ENCODE data around the gene FBXW9. TPM values are rescaled to one million over a fixed set of nuclear protein-coding genes. Genes with fewer than 3 reads are reported as not detected.

Gene FBXW9
- total RNA-seq, 1 experiment from 2014 or later, result 12.4 TPM

- intact Hi-C loops (cut with micrococcal nuclease; ENCODE audit: unreplicated experiment), result no loop called here
- in situ Hi-C loops (cut with HindIII; ENCODE audit: low pct_unique_long_range_greater_than_20kb, low sequenced_read_pairs), result no loop called here
- Histone ChIP-seq H3K4me3 (ENCODE audit: low read depth in 2 of 2, low read length in 2 of 2) (peak overlapping the region; percentile 60 to 69), H3K9me3 (ENCODE audit: control insufficient read depth, insufficient read depth, low read depth, low read length) (no peaks in the 10 kb centered on the region), H3K27ac (ENCODE audit: low read length) (peak overlapping the region; percentile 84), H3K36me3 (ENCODE audit: control insufficient read depth, insufficient read depth, low read length) (no peaks in the 10 kb centered on the region; the same call in 1 of the 2 replicates), H3K4me1 (ENCODE audit: control insufficient read depth, insufficient read depth, low read length) (peaks cover 5% of the 10 kb centered on the region; the same call in 1 of the 2 replicates), H3K27me3 (ENCODE audit: control insufficient read depth, insufficient read depth, low read length) (no peaks in the 10 kb centered on the region)
- CTCF ChIA-PET, result no interaction called here
- DNase-seq (ENCODE audit: low read depth, low spot score) (no peak), ATAC-seq (peak; percentile 33)
- no peak for TF ChIP-seq POLR2AphosphoS5 (IDR thresholded peaks at IDR 0.05; ENCODE audit: low read depth, low read length)
- no peak for TF ChIP-seq SIN3A (IDR thresholded peaks at IDR 0.05; ENCODE audit: borderline replicate concordance, insufficient read depth, low read depth, low read length)
- no peak for TF ChIP-seq CTCF (IDR thresholded peaks at IDR 0.05)
- no peak for TF ChIP-seq REST (IDR thresholded peaks at IDR 0.05; ENCODE audit: insufficient read depth in 1 of 2, low read depth in 2 of 2, low read length in 1 of 2)
- no peak for TF ChIP-seq TCF7L2 (IDR thresholded peaks at IDR 0.05; ENCODE audit: low read depth, low read length)
- POLR2A ChIA-PET, result interaction anchor here (0.7 kb wide), 1 partner anchor 220 kb away, joined by 3 read pairs; no protein-coding TSS in a partner anchor
- BruUV-seq (replicated peaks), result no TSS peak
Measured at GRCh38 chr19:12695997-12696365, 450 bp downstream of the FBXW9 start.

GRCh38 chr19:12695514-12695913 lies 917 bp downstream of the FBXW9 start:
- no peaks in the 10 kb centered on the region for H3K27me3 ChIP-seq (ENCODE audit: control insufficient read depth, insufficient read depth, low read length)
- H3K4me1 ChIP-seq (ENCODE audit: control insufficient read depth, insufficient read depth, low read length), result peaks cover 5% of the 10 kb centered on the region; the same call in 1 of the 2 replicates
- no peak for TF ChIP-seq POLR2AphosphoS5 (IDR thresholded peaks at IDR 0.05; ENCODE audit: low read depth, low read length)
- TF ChIP-seq TCF7L2 (IDR thresholded peaks at IDR 0.05; ENCODE audit: low read depth, low read length), result no peak
- no peak for TF ChIP-seq SIN3A (IDR thresholded peaks at IDR 0.05; ENCODE audit: borderline replicate concordance, insufficient read depth, low read depth, low read length)
- TF ChIP-seq CTCF (IDR thresholded peaks at IDR 0.05), result no peak
- no peak for TF ChIP-seq REST (IDR thresholded peaks at IDR 0.05; ENCODE audit: insufficient read depth in 1 of 2, low read depth in 2 of 2, low read length in 1 of 2)
- intact Hi-C loops (cut with micrococcal nuclease; ENCODE audit: unreplicated experiment) (no loop called here), in situ Hi-C loops (cut with HindIII; ENCODE audit: low pct_unique_long_range_greater_than_20kb, low sequenced_read_pairs) (no loop called here)
- ChIA-PET POLR2A (interaction anchor here (0.7 kb wide), 1 partner anchor 221 kb away, joined by 3 read pairs; no protein-coding TSS in a partner anchor), CTCF (no interaction called here)
- no peak overlapping the region; the same call in 1 of the 2 replicates for H3K27ac ChIP-seq (ENCODE audit: low read length)
- H3K4me3 ChIP-seq (ENCODE audit: low read depth in 2 of 2, low read length in 2 of 2), result peak overlapping the region; percentile 60 to 69
- H3K9me3 ChIP-seq (ENCODE audit: control insufficient read depth, insufficient read depth, low read depth, low read length), result no peaks in the 10 kb centered on the region
- BruUV-seq (replicated peaks), result no TSS peak
- no peaks in the 10 kb centered on the region; the same call in 1 of the 2 replicates for H3K36me3 ChIP-seq (ENCODE audit: control insufficient read depth, insufficient read depth, low read length)
- ATAC-seq (no peak), DNase-seq (ENCODE audit: low read depth, low spot score) (no peak)

All from Panc1 (cell line).